Body of pancreas (tissue), 4 donors: ENCODE data around the gene SPATA31C2.

Source experiments
- POLR2A ChIP-seq, 3 donors: fragments of 450-650 bp; IDR thresholded peaks; one replicate each; pipeline ENCODE4 v1.6.1; 2016; ENCODE audit warnings: antibody characterized with exemption in 3 of 3, mild to moderate bottlenecking in 2 of 3
- TF ChIP-seq, protein P1 (sequence below), 7 experiments: fragments of 450-650 bp in 4 of 7; fragments of 200-600 bp in 3 of 7; sonication (generic) in 3 of 7; IDR thresholded peaks; one replicate each; pipeline ENCODE4 v1.5.1; 2016 to 2019; ENCODE audit warnings: antibody characterized with exemption in 7 of 7

DNA sequence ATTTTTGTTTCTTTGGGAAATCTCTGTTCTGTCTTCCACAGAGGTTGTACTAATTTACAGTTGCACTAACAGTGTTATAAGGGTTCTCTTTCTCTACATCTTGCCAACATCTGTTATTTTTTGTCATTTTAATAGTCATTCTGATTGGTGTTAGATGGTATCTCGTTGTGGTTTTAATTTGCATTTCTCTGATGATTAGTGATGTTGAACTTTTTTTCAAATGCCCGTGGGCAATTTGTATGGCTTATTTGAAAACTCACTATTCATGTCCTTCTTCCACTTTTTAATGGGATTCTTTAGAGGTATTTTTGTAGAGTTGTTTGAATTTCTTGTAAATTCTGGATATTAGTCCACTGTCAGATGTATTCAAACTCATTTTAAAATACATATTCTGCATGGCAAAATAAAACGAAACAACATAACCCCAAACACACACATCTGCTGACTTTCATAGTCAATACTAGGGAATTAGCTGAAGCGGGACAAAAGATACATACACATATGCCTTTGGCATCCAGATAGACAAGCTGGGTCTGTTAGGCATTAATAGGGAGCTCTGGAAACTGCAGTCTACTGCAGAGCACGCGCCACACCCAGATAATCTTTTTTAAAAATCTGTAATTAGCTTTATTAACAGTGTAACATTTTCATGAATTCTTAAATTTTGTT, 5.8 kb upstream of the SPATA31C2 start:
- TF ChIP-seq POLR2A (IDR thresholded peaks at IDR 0.05): no peak
- TF ChIP-seq, protein P1, sequence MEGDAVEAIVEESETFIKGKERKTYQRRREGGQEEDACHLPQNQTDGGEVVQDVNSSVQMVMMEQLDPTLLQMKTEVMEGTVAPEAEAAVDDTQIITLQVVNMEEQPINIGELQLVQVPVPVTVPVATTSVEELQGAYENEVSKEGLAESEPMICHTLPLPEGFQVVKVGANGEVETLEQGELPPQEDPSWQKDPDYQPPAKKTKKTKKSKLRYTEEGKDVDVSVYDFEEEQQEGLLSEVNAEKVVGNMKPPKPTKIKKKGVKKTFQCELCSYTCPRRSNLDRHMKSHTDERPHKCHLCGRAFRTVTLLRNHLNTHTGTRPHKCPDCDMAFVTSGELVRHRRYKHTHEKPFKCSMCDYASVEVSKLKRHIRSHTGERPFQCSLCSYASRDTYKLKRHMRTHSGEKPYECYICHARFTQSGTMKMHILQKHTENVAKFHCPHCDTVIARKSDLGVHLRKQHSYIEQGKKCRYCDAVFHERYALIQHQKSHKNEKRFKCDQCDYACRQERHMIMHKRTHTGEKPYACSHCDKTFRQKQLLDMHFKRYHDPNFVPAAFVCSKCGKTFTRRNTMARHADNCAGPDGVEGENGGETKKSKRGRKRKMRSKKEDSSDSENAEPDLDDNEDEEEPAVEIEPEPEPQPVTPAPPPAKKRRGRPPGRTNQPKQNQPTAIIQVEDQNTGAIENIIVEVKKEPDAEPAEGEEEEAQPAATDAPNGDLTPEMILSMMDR (IDR thresholded peaks at IDR 0.05): no peak
